ENCODE results near the gene MDM2. TPM values are rescaled to one million over a fixed set of nuclear protein-coding genes. Genes with fewer than 3 reads are reported as not detected.

Gene MDM2
- total RNA-seq, 1 donor from 2014 or later: 113 TPM

DNA sequence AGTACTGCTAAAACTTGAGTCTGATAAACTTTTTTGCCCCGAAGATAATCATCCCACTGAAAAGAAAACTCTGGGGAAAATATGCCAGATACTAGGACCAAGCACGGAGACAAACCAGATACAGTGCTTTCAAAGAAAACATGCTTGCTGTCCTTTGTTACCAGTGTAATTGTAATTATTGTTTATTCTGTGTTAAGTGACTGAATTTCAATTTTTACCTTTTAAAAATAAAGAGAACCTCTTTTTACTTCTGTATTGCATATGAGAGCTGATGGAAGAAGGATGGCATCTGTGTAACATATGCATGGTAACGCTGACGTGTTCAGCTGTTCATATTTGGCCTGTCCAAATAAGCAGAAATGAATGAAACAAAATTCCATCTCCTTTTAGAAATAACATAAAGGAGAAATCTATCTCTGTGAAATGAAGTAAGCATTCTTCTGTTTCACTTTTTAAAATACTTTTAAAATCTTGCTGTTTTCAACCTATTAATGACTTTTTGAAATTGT lies 39.5 kb upstream of the MDM2 start:
- H3K27ac Mint-ChIP-seq (ENCODE audit: unreplicated experiment): no peak overlapping the region
- peaks cover 2% of the 10 kb centered on the region for H3K27me3 Mint-ChIP-seq (ENCODE audit: unreplicated experiment)

DNA sequence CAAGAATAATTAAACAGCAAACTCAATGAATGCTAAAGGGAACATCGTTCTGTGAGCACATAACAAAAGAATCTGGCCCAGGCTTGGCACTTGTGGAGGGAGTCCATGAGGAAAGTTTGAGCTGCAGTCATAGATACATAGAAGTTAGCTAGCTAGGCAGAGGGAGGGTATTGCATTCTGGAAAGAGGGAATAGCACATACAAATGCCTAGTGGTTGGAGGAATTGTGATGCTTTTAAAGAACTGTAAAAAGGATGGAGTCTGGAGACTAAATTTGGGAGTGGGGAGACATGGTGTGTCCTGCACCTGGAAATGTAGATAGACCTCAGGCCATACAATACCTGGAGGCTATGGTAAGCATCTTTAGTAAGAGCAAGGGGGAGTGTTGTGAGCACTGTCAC lies 38.0 kb upstream of the MDM2 start:
- H3K4me3 Mint-ChIP-seq (ENCODE audit: unreplicated experiment): no peak overlapping the region
- DNase-seq (ENCODE audit: low spot score): no peak
- H3K4me1 Mint-ChIP-seq (ENCODE audit: unreplicated experiment): peaks cover 8% of the 10 kb centered on the region
- H3K27ac Mint-ChIP-seq (ENCODE audit: unreplicated experiment): no peak overlapping the region
- peaks cover 4% of the 10 kb centered on the region for H3K27me3 Mint-ChIP-seq (ENCODE audit: unreplicated experiment)
- TF ChIP-seq, protein P1, sequence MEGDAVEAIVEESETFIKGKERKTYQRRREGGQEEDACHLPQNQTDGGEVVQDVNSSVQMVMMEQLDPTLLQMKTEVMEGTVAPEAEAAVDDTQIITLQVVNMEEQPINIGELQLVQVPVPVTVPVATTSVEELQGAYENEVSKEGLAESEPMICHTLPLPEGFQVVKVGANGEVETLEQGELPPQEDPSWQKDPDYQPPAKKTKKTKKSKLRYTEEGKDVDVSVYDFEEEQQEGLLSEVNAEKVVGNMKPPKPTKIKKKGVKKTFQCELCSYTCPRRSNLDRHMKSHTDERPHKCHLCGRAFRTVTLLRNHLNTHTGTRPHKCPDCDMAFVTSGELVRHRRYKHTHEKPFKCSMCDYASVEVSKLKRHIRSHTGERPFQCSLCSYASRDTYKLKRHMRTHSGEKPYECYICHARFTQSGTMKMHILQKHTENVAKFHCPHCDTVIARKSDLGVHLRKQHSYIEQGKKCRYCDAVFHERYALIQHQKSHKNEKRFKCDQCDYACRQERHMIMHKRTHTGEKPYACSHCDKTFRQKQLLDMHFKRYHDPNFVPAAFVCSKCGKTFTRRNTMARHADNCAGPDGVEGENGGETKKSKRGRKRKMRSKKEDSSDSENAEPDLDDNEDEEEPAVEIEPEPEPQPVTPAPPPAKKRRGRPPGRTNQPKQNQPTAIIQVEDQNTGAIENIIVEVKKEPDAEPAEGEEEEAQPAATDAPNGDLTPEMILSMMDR (IDR thresholded peaks at IDR 0.05; ENCODE audit: unreplicated experiment): no peak
- H3K9me3 Mint-ChIP-seq (ENCODE audit: unreplicated experiment): no peaks in the 10 kb centered on the region
- peaks cover 4% of the 10 kb centered on the region for H3K36me3 Mint-ChIP-seq (ENCODE audit: low read depth, unreplicated experiment)

More for the DNA sequence above, 39.5 kb upstream of the MDM2 start:
- peaks cover 8% of the 10 kb centered on the region for H3K4me1 Mint-ChIP-seq (ENCODE audit: unreplicated experiment)
- no peaks in the 10 kb centered on the region for H3K9me3 Mint-ChIP-seq (ENCODE audit: unreplicated experiment)
- no peak overlapping the region for H3K4me3 Mint-ChIP-seq (ENCODE audit: unreplicated experiment)
- DNase-seq (ENCODE audit: low spot score): no peak
- peaks cover 8% of the 10 kb centered on the region for H3K36me3 Mint-ChIP-seq (ENCODE audit: low read depth, unreplicated experiment)
- TF ChIP-seq, protein P1 (IDR thresholded peaks at IDR 0.05; ENCODE audit: unreplicated experiment): no peak

DNA sequence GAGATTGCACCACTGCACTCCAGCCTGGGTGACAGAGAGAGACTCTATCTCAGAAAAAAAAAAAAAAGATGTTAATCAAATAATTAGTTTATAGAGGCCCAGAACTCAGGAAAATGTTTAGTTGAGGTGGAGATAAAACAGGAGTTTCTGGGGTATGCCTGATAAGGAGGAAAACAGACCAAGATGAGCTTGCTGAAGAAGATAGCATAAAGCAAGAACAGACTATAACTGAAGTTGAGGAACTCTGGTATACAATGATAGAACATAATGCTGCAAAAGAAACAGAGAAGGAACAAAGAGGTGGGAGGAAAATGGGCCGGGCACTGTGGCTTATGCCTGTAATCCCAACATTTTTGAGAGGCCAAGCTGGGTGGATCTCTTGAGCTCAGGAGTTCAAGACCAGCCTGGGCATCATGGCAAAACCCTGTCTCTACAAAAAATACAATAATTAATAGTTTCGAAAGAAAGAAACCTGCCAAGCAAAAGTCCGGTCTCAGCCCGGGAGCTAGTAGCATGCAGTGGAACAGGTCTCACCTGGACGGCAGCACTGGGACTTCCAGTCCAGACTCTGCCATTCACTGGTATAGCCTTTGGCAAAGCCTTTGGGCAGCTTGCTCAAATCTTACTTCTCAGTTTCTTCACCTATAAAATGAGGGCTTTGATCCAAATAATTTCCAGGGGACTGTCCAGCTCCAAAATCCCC lies 36.6 kb upstream of the MDM2 start:
- TF ChIP-seq, protein P1 (IDR thresholded peaks at IDR 0.05; ENCODE audit: unreplicated experiment): no peak
- peaks cover 4% of the 10 kb centered on the region for H3K36me3 Mint-ChIP-seq (ENCODE audit: low read depth, unreplicated experiment)
- H3K4me3 Mint-ChIP-seq (ENCODE audit: unreplicated experiment): no peak overlapping the region
- no peak overlapping the region for H3K27ac Mint-ChIP-seq (ENCODE audit: unreplicated experiment)
- peaks cover 4% of the 10 kb centered on the region for H3K27me3 Mint-ChIP-seq (ENCODE audit: unreplicated experiment)
- no peaks in the 10 kb centered on the region for H3K9me3 Mint-ChIP-seq (ENCODE audit: unreplicated experiment)
- H3K4me1 Mint-ChIP-seq (ENCODE audit: unreplicated experiment): peaks cover 8% of the 10 kb centered on the region
- no peak for DNase-seq (ENCODE audit: low spot score)

DNA sequence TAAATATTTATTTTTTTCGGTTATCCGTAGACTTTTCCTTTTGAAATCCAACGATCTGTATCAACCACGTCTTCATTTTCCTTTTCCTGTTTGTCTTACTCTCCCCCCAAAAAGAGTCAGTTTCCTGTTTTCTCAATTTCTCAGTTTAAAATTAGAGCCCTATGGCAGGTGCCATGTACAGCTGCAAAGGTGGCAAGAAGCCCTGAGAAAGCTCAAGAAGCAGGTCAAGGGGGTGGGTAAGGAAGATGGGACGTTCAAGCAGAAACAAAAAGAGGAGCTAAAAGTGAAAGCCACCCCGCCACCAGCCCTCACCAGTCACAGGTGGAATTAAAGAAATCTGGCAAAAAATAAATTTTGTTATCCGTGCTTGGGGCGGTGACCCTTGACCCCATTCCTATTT lies 35.3 kb upstream of the MDM2 start:
- peaks cover 4% of the 10 kb centered on the region for H3K27me3 Mint-ChIP-seq (ENCODE audit: unreplicated experiment)
- no peak for DNase-seq (ENCODE audit: low spot score)
- H3K9me3 Mint-ChIP-seq (ENCODE audit: unreplicated experiment): no peaks in the 10 kb centered on the region
- peaks cover 10% of the 10 kb centered on the region for H3K4me1 Mint-ChIP-seq (ENCODE audit: unreplicated experiment)
- no peaks in the 10 kb centered on the region for H3K36me3 Mint-ChIP-seq (ENCODE audit: low read depth, unreplicated experiment)
- TF ChIP-seq, protein P1 (IDR thresholded peaks at IDR 0.05; ENCODE audit: unreplicated experiment): no peak
- peak overlapping the region; percentile 68 for H3K27ac Mint-ChIP-seq (ENCODE audit: unreplicated experiment)
- no peak overlapping the region for H3K4me3 Mint-ChIP-seq (ENCODE audit: unreplicated experiment)

DNA sequence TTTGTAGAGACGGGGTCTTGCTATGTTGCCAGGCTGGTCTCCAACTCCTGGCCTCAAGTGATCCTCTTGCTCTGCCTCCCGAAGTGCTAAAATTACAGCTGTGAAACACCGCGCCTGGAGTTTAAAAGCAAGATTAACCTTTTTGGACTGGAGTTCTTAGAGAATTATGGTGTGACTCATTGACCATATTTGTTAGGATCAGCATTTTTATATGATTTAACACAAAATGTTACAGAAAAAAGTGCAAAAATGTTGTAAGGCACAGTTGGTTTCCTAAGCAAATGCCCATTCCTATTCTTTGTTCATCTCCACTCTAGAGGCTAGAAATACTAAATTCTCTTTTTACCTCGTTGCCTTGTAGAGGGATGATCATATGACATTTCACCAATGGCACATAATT lies 34.4 kb upstream of the MDM2 start:
- Mint-ChIP-seq H3K27ac (ENCODE audit: unreplicated experiment) (no peak overlapping the region), H3K9me3 (ENCODE audit: unreplicated experiment) (no peaks in the 10 kb centered on the region), H3K4me3 (ENCODE audit: unreplicated experiment) (no peak overlapping the region), H3K4me1 (ENCODE audit: unreplicated experiment) (peaks cover 10% of the 10 kb centered on the region), H3K27me3 (ENCODE audit: unreplicated experiment) (peaks cover 4% of the 10 kb centered on the region), H3K36me3 (ENCODE audit: low read depth, unreplicated experiment) (no peaks in the 10 kb centered on the region)
- DNase-seq (ENCODE audit: low spot score): no peak
- TF ChIP-seq, protein P1 (IDR thresholded peaks at IDR 0.05; ENCODE audit: unreplicated experiment): no peak
